HEK293 (cell line): ENCODE results near the gene PDCD7.

Experiments
- GLI2 ChIP-seq: fragments of 450-650 bp; formaldehyde crosslinking; IDR thresholded peaks from 2 replicates; pipeline ENCODE4; 2017; ENCODE audit warnings: missing biosample characterization, missing genetic modification characterization, low read depth, borderline replicate concordance
- PRDM1 ChIP-seq: fragments of 450-650 bp; formaldehyde crosslinking; IDR thresholded peaks from 2 replicates; pipeline ENCODE4; 2016; ENCODE audit warnings: missing biosample characterization, missing genetic modification characterization
- ZBTB21 ChIP-seq: fragments of 450-650 bp; formaldehyde crosslinking; IDR thresholded peaks from 2 replicates; pipeline ENCODE4 v1.5.1; 2017; ENCODE audit warnings: missing biosample characterization, missing genetic modification characterization
- ZBTB8A ChIP-seq: fragments of 450-650 bp; formaldehyde crosslinking; IDR thresholded peaks from 2 replicates; pipeline ENCODE4 v1.5.1; 2016; ENCODE audit warnings: missing biosample characterization, missing genetic modification characterization
- ZNF138 ChIP-seq: fragments of 450-650 bp; formaldehyde crosslinking; IDR thresholded peaks from 2 replicates; pipeline ENCODE4 v1.5.1; 2016; ENCODE audit warnings: missing biosample characterization, missing genetic modification characterization, borderline replicate concordance
- ZNF140 ChIP-seq: fragments of 450-650 bp; formaldehyde crosslinking; IDR thresholded peaks from 2 replicates; pipeline ENCODE4 v1.5.1; 2016; ENCODE audit warnings: missing biosample characterization, missing genetic modification characterization
- ZNF19 ChIP-seq: fragments of 450-650 bp; formaldehyde crosslinking; IDR thresholded peaks from 2 replicates; pipeline ENCODE4; 2016; ENCODE audit warnings: missing biosample characterization, missing genetic modification characterization, low read depth
- ZNF202 ChIP-seq: fragments of 450-650 bp; formaldehyde crosslinking; IDR thresholded peaks from 2 replicates; pipeline ENCODE4 v1.5.1; 2016; ENCODE audit warnings: missing biosample characterization, missing genetic modification characterization, borderline replicate concordance
- ZNF266 ChIP-seq: fragments of 450-650 bp; formaldehyde crosslinking; IDR thresholded peaks from 2 replicates; pipeline ENCODE4 v1.5.1; 2016; ENCODE audit warnings: missing biosample characterization, missing genetic modification characterization, low read depth
- ZNF394 ChIP-seq: fragments of 450-650 bp; formaldehyde crosslinking; IDR thresholded peaks from 2 replicates; pipeline ENCODE4 v1.5.1; 2016; ENCODE audit warnings: missing biosample characterization, missing genetic modification characterization, mild to moderate bottlenecking, moderate library complexity, borderline replicate concordance
- ZNF404 ChIP-seq: fragments of 450-650 bp; formaldehyde crosslinking; IDR thresholded peaks from 2 replicates; pipeline ENCODE4 v1.5.1; 2017; ENCODE audit warnings: missing biosample characterization, missing genetic modification characterization
- ZNF426 ChIP-seq: fragments of 450-650 bp; formaldehyde crosslinking; IDR thresholded peaks from 2 replicates; pipeline ENCODE4 v1.5.1; 2017; ENCODE audit warnings: missing biosample characterization, missing genetic modification characterization, mild to moderate bottlenecking, inconsistent platforms, moderate library complexity
- ZNF433 ChIP-seq: fragments of 450-650 bp; formaldehyde crosslinking; IDR thresholded peaks from 2 replicates; pipeline ENCODE4 v1.5.1; 2016; ENCODE audit warnings: missing biosample characterization, missing genetic modification characterization, low read depth
- ZNF510 ChIP-seq: fragments of 450-650 bp; formaldehyde crosslinking; IDR thresholded peaks from 2 replicates; pipeline ENCODE4 v1.5.1; 2018; ENCODE audit warnings: mild to moderate bottlenecking, missing genetic modification characterization, missing biosample characterization; ENCODE audit not compliant: insufficient replicate concordance
- ZNF558 ChIP-seq: fragments of 450-650 bp; formaldehyde crosslinking; IDR thresholded peaks from 2 replicates; pipeline ENCODE4 v1.5.1; 2016; ENCODE audit warnings: missing biosample characterization, missing genetic modification characterization
- ZNF560 ChIP-seq: fragments of 450-650 bp; formaldehyde crosslinking; IDR thresholded peaks from 2 replicates; pipeline ENCODE4 v1.5.1; 2017; ENCODE audit warnings: missing biosample characterization, missing genetic modification characterization, borderline replicate concordance
- ZNF623 ChIP-seq: fragments of 450-650 bp; formaldehyde crosslinking; IDR thresholded peaks from 2 replicates; pipeline ENCODE4 v1.5.1; 2016; ENCODE audit warnings: missing biosample characterization, missing genetic modification characterization
- ZNF629 ChIP-seq: fragments of 450-650 bp; formaldehyde crosslinking; IDR thresholded peaks from 2 replicates; pipeline ENCODE4 v1.5.1; 2017; ENCODE audit warnings: missing biosample characterization, missing genetic modification characterization
- ZNF791 ChIP-seq: fragments of 450-650 bp; formaldehyde crosslinking; IDR thresholded peaks from 2 replicates; pipeline ENCODE4 v1.5.1; 2016; ENCODE audit warnings: missing biosample characterization, missing genetic modification characterization
- ZXDB ChIP-seq: fragments of 450-650 bp; formaldehyde crosslinking; IDR thresholded peaks from 2 replicates; pipeline ENCODE4 v1.5.1; 2016; ENCODE audit warnings: missing biosample characterization, missing genetic modification characterization
- TF ChIP-seq, protein P1 (sequence below): fragments of 450-650 bp; formaldehyde crosslinking; IDR thresholded peaks from 2 replicates; pipeline ENCODE4 v1.5.1; 2017; ENCODE audit warnings: missing biosample characterization, missing genetic modification characterization
- TF ChIP-seq, protein P2 (sequence below): fragments of 450-650 bp; formaldehyde crosslinking; conservative IDR thresholded peaks from 2 replicates; pipeline ENCODE4 v1.5.1; 2016; ENCODE audit warnings: low read depth, missing biosample characterization, missing genetic modification characterization

PDCD7 gene

DNA sequence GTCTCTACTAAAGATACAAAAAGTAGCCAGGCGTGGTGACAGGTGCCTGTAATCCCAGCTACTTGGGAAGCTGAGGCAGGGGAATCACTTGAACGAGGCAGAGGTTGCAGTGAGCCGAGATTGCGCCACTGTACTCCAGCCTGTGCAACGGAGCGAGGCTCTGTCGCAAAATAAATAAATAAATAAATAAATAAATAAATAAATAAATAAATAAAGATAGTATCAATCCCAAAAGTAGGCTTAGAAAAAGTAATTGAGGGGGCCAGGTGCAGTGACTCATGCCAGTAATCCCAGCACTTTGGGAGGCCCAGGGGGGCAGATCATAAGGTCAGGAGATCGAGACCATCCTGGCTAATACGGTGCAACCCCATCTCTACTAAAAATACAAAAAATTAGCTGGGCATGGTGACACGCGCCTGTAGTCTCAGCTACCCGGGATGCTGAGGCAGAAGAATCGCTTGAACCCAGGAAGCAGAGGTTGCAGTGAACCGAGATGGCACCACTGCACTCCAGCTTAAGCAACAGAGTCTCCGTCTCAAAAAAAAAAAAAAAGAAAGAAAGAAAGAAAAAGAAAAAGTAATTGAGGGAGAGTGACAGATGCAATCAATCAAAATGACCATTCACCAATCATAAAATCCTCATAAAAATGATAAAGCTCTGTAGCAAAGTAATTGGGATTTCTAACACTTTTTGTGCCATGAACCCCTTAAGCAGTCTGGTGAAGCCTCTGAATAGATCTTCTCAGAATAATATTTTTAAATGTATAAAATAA is 48.2 kb upstream of the PDCD7 start (continued):
- TF ChIP-seq ZNF426 (tag by site-specific recombination) (peak; percentile 91), ZNF623 (tag by site-specific recombination) (peak; percentile 82), ZXDB (peak; percentile 78), ZNF791 (tag by site-specific recombination) (peak; percentile 61; the same call in 1 of the 2 replicates), ZNF19 (tag by site-specific recombination) (peak; percentile 74; the same call in 1 of the 2 replicates), ZBTB21 (tag by site-specific recombination) (peak; percentile 49; the same call in 1 of the 2 replicates), ZNF404 (tag by site-specific recombination) (0 out of 2 replicates have a peak, but pooled peaks have one; percentile 40), ZNF558 (tag by site-specific recombination) (peak; percentile 78; the same call in 1 of the 2 replicates), ZNF394 (peak; percentile 97), ZNF560 (tag by site-specific recombination) (peak; percentile 79; the same call in 1 of the 2 replicates), PRDM1 (tag by site-specific recombination) (peak; percentile 85), ZNF140 (tag by site-specific recombination) (peak; percentile 77), ZNF266 (tag by site-specific recombination) (peak; percentile 79; the same call in 1 of the 2 replicates), ZNF510 (tag by site-specific recombination) (peak; percentile 60), ZNF629 (tag by site-specific recombination) (peak; percentile 43), ZNF202 (tag by site-specific recombination) (peak; percentile 75; the same call in 1 of the 2 replicates), GLI2 (peak; percentile 55; the same call in 1 of the 2 replicates), ZBTB8A (peak; percentile 83), ZNF138 (tag by site-specific recombination) (0 out of 2 replicates have a peak, but pooled peaks have one; percentile 19), ZNF433 (tag by site-specific recombination) (peak; percentile 74)
- TF ChIP-seq, protein P1, sequence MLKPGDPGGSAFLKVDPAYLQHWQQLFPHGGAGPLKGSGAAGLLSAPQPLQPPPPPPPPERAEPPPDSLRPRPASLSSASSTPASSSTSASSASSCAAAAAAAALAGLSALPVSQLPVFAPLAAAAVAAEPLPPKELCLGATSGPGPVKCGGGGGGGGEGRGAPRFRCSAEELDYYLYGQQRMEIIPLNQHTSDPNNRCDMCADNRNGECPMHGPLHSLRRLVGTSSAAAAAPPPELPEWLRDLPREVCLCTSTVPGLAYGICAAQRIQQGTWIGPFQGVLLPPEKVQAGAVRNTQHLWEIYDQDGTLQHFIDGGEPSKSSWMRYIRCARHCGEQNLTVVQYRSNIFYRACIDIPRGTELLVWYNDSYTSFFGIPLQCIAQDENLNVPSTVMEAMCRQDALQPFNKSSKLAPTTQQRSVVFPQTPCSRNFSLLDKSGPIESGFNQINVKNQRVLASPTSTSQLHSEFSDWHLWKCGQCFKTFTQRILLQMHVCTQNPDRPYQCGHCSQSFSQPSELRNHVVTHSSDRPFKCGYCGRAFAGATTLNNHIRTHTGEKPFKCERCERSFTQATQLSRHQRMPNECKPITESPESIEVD: 0 out of 2 replicates have a peak, but pooled peaks have one; percentile 22
- TF ChIP-seq, protein P2, sequence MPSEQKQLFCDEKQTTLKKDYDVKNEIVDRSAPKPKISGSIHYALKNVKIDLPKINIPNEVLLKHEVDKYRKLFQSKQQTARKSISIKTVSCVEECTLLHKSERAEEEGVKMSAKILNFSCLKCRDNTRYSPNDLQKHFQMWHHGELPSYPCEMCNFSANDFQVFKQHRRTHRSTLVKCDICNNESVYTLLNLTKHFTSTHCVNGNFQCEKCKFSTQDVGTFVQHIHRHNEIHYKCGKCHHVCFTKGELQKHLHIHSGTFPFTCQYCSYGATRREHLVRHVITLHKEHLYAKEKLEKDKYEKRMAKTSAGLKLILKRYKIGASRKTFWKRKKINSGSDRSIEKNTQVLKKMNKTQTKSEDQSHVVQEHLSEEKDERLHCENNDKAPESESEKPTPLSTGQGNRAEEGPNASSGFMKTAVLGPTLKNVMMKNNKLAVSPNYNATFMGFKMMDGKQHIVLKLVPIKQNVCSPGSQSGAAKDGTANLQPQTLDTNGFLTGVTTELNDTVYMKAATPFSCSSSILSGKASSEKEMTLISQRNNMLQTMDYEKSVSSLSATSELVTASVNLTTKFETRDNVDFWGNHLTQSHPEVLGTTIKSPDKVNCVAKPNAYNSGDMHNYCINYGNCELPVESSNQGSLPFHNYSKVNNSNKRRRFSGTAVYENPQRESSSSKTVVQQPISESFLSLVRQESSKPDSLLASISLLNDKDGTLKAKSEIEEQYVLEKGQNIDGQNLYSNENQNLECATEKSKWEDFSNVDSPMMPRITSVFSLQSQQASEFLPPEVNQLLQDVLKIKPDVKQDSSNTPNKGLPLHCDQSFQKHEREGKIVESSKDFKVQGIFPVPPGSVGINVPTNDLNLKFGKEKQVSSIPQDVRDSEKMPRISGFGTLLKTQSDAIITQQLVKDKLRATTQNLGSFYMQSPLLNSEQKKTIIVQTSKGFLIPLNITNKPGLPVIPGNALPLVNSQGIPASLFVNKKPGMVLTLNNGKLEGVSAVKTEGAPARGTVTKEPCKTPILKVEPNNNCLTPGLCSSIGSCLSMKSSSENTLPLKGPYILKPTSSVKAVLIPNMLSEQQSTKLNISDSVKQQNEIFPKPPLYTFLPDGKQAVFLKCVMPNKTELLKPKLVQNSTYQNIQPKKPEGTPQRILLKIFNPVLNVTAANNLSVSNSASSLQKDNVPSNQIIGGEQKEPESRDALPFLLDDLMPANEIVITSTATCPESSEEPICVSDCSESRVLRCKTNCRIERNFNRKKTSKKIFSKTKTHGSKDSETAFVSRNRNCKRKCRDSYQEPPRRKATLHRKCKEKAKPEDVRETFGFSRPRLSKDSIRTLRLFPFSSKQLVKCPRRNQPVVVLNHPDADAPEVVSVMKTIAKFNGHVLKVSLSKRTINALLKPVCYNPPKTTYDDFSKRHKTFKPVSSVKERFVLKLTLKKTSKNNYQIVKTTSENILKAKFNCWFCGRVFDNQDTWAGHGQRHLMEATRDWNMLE (tag by site-specific recombination): peak; percentile 95
